Endothelial cell (in vitro differentiated cells): Measurements from ENCODE around the gene AP3S2. TPM values are rescaled to one million over a fixed set of nuclear protein-coding genes. Genes with fewer than 3 reads are reported as not detected.

Experiments
- DNase-seq: peaks from one replicate; pipeline ENCODE4 v3.0.0; 2021; ENCODE audit warnings: low spot score
- H3K27ac Mint-ChIP-seq: one replicate; pipeline ENCODE4 v1.8.0; 2021; ENCODE audit warnings: mixed read lengths, inconsistent platforms; ENCODE audit not compliant: unreplicated experiment
- H3K27me3 Mint-ChIP-seq: one replicate; pipeline ENCODE4 v1.8.0; 2021; ENCODE audit warnings: mild to moderate bottlenecking, moderate library complexity, mixed read lengths, inconsistent platforms; ENCODE audit not compliant: unreplicated experiment
- H3K36me3 Mint-ChIP-seq: one replicate; pipeline ENCODE4 v1.8.0; 2021; ENCODE audit warnings: mild to moderate bottlenecking, low read depth, mixed read lengths, inconsistent platforms; ENCODE audit not compliant: unreplicated experiment
- H3K4me1 Mint-ChIP-seq: one replicate; pipeline ENCODE4 v1.8.0; 2021; ENCODE audit warnings: mild to moderate bottlenecking, mixed read lengths, inconsistent platforms; ENCODE audit not compliant: unreplicated experiment
- H3K4me3 Mint-ChIP-seq: one replicate; pipeline ENCODE4 v1.8.0; 2021; ENCODE audit warnings: mild to moderate bottlenecking, mixed read lengths, inconsistent platforms; ENCODE audit not compliant: unreplicated experiment
- H3K9me3 Mint-ChIP-seq: one replicate; pipeline ENCODE4 v1.8.0; 2021; ENCODE audit warnings: mixed read lengths, inconsistent platforms; ENCODE audit not compliant: unreplicated experiment
- total RNA-seq: library from RNA; stranded (reverse); fragmentation: NEBNext Ultra II Directional; extraction: Animal tissue kit (Norgen Biotek cat#: 25700); gene quantifications from one replicate; pipeline ENCODE4 v1.2.1, GENCODE V29; 2021; ENCODE audit not compliant: unreplicated experiment
- TF ChIP-seq, protein P1 (sequence below): fragments of 200-600 bp; sonication (generic); IDR thresholded peaks from one replicate; pipeline ENCODE4 v1.5.0; 2021; ENCODE audit warnings: antibody characterized with exemption; ENCODE audit not compliant: unreplicated experiment

AP3S2 gene
- total RNA-seq, 1 donor from 2014 or later, result 23.2 TPM

- Mint-ChIP-seq H3K9me3 (no peaks in the 10 kb centered on the region), H3K4me1 (peaks cover 28% of the 10 kb centered on the region), H3K4me3 (no peak overlapping the region), H3K27ac (no peak overlapping the region), H3K36me3 (peaks cover 52% of the 10 kb centered on the region), H3K27me3 (peaks cover 20% of the 10 kb centered on the region)
- DNase-seq, result no peak
- TF ChIP-seq, protein P1, sequence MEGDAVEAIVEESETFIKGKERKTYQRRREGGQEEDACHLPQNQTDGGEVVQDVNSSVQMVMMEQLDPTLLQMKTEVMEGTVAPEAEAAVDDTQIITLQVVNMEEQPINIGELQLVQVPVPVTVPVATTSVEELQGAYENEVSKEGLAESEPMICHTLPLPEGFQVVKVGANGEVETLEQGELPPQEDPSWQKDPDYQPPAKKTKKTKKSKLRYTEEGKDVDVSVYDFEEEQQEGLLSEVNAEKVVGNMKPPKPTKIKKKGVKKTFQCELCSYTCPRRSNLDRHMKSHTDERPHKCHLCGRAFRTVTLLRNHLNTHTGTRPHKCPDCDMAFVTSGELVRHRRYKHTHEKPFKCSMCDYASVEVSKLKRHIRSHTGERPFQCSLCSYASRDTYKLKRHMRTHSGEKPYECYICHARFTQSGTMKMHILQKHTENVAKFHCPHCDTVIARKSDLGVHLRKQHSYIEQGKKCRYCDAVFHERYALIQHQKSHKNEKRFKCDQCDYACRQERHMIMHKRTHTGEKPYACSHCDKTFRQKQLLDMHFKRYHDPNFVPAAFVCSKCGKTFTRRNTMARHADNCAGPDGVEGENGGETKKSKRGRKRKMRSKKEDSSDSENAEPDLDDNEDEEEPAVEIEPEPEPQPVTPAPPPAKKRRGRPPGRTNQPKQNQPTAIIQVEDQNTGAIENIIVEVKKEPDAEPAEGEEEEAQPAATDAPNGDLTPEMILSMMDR, result no peak
Observed at GRCh38 chr15:89806210-89806558, 87.6 kb downstream of the AP3S2 start.

- no peak for DNase-seq
- H3K27me3 Mint-ChIP-seq, result peaks cover 15% of the 10 kb centered on the region
- H3K4me1 Mint-ChIP-seq, result peaks cover 21% of the 10 kb centered on the region
- TF ChIP-seq, protein P1, result no peak
- no peak overlapping the region for H3K27ac Mint-ChIP-seq
- H3K4me3 Mint-ChIP-seq, result no peak overlapping the region
- no peaks in the 10 kb centered on the region for H3K9me3 Mint-ChIP-seq
- H3K36me3 Mint-ChIP-seq, result peaks cover 50% of the 10 kb centered on the region
Observed at GRCh38 chr15:89805241-89806209, 88.3 kb downstream of the AP3S2 start.

GRCh38 chr15:89803941-89804800 is 89.6 kb downstream of the AP3S2 start:
- Mint-ChIP-seq H3K27me3 (peaks cover 16% of the 10 kb centered on the region), H3K4me1 (peaks cover 15% of the 10 kb centered on the region), H3K36me3 (peaks cover 59% of the 10 kb centered on the region), H3K4me3 (peak overlapping the region; percentile 34), H3K27ac (peak overlapping the region; percentile 25), H3K9me3 (no peaks in the 10 kb centered on the region)
- TF ChIP-seq, protein P1, result no peak
- DNase-seq, result no peak

GRCh38 chr15:89802986-89803824 is 90.6 kb downstream of the AP3S2 start:
- H3K27ac Mint-ChIP-seq, result no peak overlapping the region
- peaks cover 65% of the 10 kb centered on the region for H3K36me3 Mint-ChIP-seq
- peaks cover 18% of the 10 kb centered on the region for H3K27me3 Mint-ChIP-seq
- TF ChIP-seq, protein P1, result no peak
- no peak for DNase-seq
- H3K9me3 Mint-ChIP-seq, result no peaks in the 10 kb centered on the region
- no peak overlapping the region for H3K4me3 Mint-ChIP-seq
- H3K4me1 Mint-ChIP-seq, result peaks cover 7% of the 10 kb centered on the region
